GM19351 (cell line): ENCODE measurements around the gene PLS1.
A peak's percentile ranks its signal among the peaks of the same experiment; 100 is the strongest.
"Not testable (repeated sequence)": the region's sequence is repeated elsewhere in the genome, so short reads cannot be mapped to it uniquely, and the experiment has no call there.

Experiments
- ATAC-seq: cut with Tn5 transposase; IDR thresholded peaks from one replicate; pipeline ENCODE4 v1.9.1; 2021; ENCODE audit warnings: mild to moderate bottlenecking, moderate library complexity; ENCODE audit not compliant: unreplicated experiment

PLS1 gene

GRCh38 chr3:142595141-142595540 is 1.1 kb upstream of the PLS1 start:
- no peak for ATAC-seq

GRCh38 chr3:142595581-142595950 is 627 bp upstream of the PLS1 start:
- ATAC-seq = no peak

DNA sequence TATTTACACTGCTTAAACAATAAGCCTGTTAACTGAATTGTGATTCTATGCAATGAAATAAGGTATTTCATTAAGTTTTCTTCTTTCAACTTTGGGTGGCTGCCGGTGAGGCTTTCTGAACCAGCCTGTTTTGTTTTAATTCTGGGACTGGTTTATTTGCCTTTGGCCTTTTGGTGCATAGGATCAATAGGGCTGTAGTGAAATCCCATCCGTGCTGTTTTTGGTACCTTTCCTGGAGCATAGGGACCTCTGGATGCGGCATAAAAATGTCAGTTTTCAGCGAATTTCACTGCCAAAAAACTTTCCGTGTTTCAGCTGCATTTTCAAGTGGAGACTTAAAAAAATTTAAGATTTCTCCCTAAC is 514 bp downstream of the PLS1 start:
- no peak for ATAC-seq

DNA sequence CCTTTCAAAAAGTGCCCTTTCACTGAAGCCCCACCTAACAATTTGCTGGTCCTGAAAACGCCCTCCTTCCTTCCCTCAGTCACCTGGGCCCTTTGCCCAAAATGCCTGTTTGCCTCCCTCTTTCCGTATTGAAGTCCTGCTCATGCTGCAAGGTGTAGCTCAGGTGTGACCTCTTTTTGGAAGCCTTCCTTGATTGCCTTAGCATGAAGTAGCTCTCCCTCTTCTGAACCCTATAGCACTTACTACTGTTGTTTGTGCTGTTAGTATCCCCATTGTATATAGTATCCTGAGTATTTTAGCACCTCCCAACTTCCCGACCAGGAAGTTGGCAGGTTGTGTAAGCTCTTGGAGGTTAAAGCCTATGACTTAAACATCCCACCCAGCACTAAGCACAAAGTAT is 1.7 kb downstream of the PLS1 start:
- no peak for ATAC-seq

GRCh38 chr3:142601713-142602112 is 5.5 kb downstream of the PLS1 start:
- ATAC-seq = no peak

DNA sequence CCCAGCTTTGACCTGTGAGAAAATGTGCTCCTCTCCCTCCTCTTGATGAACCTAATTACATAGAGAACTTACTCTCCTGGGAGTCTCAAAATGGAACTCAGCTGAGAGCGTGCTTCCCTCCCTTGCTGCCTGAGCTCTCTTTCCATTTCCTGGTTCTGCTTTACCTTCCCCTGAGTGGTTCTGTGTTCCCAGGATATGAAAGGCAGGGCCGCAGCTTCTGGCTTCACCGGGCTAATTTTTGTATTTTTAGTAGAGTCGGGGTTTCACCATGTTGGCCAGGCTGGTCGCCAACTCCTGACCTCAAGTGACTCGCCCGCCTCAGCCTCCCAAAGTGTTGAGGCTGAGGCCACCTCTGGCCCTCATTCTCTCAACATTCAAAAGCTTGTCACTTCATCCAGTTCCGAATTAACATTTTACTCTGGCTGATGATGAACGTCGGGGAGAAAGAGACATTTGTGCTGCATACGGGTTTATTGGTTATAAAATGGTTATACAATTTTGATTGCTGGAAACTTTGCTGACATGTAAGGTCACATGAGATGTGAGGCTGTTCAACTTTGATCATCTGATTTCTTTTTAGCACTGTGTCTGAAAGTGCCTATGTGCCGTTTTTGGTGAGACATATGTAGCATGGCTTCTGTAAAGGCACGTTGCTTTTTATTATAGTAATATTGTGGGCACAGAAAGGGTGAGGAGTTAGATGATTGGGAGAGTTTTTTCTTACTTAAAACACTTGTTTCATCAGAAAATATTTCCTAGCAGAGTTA is 6.6 kb downstream of the PLS1 start:
- ATAC-seq = no peak

- not testable (repeated sequence) for ATAC-seq
These were observed 7.2 kb downstream of the PLS1 start for GRCh38 chr3:142603386-142603705.

GRCh38 chr3:142604940-142605339 is 8.7 kb downstream of the PLS1 start:
- no peak for ATAC-seq

DNA sequence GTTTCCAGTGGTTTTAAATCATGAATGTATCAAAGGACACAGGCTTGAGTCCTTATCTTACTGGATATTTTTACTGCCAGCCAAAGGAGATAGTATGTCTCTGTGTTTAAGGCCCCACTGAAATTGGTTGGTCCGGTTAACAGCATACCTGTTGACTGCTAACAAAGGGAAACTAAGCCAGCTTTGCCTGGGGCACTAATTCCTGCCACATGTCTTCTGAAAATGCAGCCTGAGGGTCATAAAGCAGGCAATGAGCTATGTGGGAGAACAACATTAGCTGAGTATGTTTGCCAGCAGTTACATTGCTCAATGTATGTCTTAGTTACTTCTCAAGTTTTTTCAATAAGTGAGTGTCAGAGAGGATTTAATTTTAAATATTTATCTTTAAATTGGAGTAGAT is 12.4 kb downstream of the PLS1 start:
- no peak for ATAC-seq

GRCh38 chr3:142609136-142609535 is 12.9 kb downstream of the PLS1 start:
- ATAC-seq = no peak

GRCh38 chr3:142611206-142611605 is 15.0 kb downstream of the PLS1 start:
- no peak for ATAC-seq

DNA sequence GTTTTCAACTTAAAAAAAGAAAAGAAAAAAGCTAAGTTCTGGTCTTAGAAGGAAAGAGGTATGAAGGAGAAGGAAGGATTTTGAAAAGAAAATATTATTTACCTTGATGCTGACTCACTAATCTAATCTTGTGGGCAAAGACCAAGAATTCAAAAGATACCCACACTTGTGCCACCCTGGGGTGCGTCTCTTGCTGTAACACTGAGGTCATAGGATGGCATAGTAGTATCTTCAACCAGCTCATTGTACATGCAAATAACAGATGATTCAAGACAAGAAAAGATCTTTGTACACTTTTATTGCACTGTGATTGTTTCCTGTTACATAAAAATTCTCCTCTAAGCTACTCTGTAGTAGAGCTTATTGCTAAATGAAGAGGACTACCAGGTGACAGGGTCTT is 17.3 kb downstream of the PLS1 start:
- no peak for ATAC-seq

GRCh38 chr3:142614059-142614626 is 17.9 kb downstream of the PLS1 start:
- ATAC-seq = no peak

- ATAC-seq = no peak
These were observed 19.0 kb downstream of the PLS1 start for GRCh38 chr3:142615171-142615570.

GRCh38 chr3:142618917-142619461 is 22.8 kb downstream of the PLS1 start:
- ATAC-seq = no peak

- no peak for ATAC-seq
These were observed 26.2 kb downstream of the PLS1 start for GRCh38 chr3:142622405-142622804.

DNA sequence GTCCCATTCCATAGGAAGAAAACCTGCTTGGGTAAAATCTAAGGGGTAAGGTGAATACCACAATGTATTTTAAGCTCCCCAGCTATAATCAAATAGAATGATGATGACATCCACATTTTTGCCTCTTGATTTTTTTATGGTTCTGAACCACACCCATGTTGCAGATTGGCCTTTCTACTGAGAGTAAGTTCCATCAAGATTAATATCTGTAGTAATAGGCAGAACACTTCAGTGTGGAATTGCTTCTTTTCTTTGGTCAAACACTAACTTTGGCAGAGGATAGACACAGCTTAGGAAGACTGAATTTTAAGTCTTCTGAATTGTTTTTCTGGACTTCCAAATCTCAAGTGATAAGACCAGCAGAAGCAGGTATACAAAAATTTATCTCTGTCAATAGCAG is 27.0 kb downstream of the PLS1 start:
- no peak for ATAC-seq

GRCh38 chr3:142624341-142625152 is 28.4 kb downstream of the PLS1 start:
- ATAC-seq = no peak

DNA sequence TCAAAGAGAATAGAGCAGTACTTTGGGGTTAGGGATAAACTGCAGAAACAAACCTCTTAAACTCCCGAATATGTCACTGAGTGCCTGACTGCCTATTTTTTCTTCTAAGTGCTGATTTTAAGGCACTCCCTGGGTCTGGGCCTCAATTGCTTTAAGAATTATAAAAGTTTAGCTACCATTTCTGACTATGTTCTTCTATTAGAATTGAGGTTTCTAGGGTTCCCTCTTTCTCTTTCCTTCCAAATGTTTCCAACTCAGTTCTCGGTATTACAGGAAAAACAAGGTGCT is 28.9 kb downstream of the PLS1 start:
- ATAC-seq = no peak

- ATAC-seq = no peak
These were observed 30.8 kb downstream of the PLS1 start for GRCh38 chr3:142626971-142627370.

DNA sequence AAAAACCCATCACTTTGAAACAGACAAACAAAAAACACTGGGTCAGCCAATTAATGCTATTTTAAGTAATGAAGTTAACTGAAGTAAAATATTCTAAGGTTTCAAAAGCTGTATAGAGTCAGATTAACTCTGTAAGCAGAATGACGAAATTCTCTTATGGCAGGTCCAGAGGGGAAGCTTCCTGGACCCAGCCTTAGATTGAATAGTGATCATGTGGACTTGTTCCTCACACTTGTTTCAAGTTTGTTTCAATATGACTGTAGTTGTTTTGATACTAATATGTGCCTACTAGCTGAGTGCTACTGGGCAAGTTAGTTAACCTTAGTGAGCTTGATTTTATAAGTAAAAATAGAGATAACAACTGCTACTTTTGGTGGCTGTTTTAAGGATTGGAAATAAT is 32.6 kb downstream of the PLS1 start:
- peak; percentile 75 for ATAC-seq

DNA sequence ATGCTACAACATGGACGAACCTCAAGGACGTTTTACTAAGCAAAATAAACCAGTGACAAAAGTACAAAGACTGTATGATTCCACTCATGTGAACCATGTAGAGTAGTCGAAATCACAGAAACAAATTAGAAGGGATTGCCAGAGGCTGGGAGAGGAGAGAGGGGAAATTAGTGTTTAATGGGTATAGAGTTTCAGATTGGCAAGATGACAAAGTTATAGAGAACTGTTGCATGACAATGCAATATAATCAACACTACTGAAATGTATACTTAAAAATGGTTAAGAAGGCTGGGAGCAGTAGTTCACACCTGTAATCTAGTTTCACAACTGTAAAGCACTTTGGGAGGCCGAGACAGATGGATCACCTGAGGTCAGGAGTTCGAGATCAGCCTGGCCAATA is 36.9 kb downstream of the PLS1 start:
- ATAC-seq = no peak
